Breast epithelium (tissue), 3 donors: ENCODE data around the gene MBP.
A peak's percentile ranks its signal among the peaks of the same experiment; 100 is the strongest.

Experiments
- CTCF ChIP-seq, 3 donors: fragments of 450-650 bp; IDR thresholded peaks; one replicate each; pipeline ENCODE4 v1.5.1; 2016 to 2017; ENCODE audit warnings: antibody characterized with exemption in 3 of 3, mild to moderate bottlenecking in 3 of 3, moderate library complexity in 3 of 3
- POLR2A ChIP-seq: fragments of 450-650 bp; IDR thresholded peaks from one replicate; pipeline ENCODE4 v1.6.1; 2016; ENCODE audit warnings: antibody characterized with exemption, mild to moderate bottlenecking, moderate library complexity
- POLR2AphosphoS5 ChIP-seq, 3 donors: sonication (generic); formaldehyde crosslinking; IDR thresholded peaks; one replicate each; pipeline ENCODE4 v1.6.1; 2017; ENCODE audit warnings: antibody characterized with exemption in 3 of 3

GRCh38 chr18:77131100-77131651 lies 1.4 kb downstream of the MBP start:
- TF ChIP-seq CTCF (IDR thresholded peaks at IDR 0.05), result no peak
- no peak for TF ChIP-seq POLR2A
- peak in 1 of 3 donors; percentile 8 for TF ChIP-seq POLR2AphosphoS5 (IDR thresholded peaks at IDR 0.05)
